NCI-H748 (cell line): ENCODE measurements around the gene LYRM4.
"Not testable (repeated sequence)": the region's sequence is repeated elsewhere in the genome, so short reads cannot be mapped to it uniquely, and the experiment has no call there.

ENCODE experiments used
- DNase-seq: peaks from one replicate; lab custom pipeline; 2025; ENCODE audit not compliant: unreplicated experiment; lab: John Stamatoyannopoulos, UW

LYRM4 gene

DNA sequence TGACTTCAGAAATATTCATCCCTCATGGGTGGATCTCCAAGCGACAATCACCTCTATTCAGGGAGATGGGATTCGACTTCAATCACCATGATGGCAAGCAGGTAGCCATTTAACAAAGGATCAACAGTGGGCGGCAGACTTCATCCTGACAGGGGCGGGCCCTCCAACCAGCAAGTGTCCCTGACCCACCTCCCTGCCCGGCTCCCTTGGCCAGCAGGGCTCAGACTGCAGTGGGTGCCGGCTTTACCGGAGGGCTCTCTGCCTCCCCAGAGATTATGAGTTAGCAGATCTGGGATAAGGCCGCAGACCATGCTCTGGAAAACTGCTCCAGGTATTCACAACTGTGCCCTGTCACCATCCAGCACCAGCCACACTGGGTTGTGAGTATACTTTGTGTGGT, 136.2 kb downstream of the LYRM4 start:
- no peak for DNase-seq

GRCh38 chr6:5123296-5124143, 137.2 kb downstream of the LYRM4 start:
- no peak for DNase-seq

- no peak for DNase-seq
These were observed 138.1 kb downstream of the LYRM4 start for GRCh38 chr6:5122504-5123112.

GRCh38 chr6:5121956-5122355, 138.8 kb downstream of the LYRM4 start:
- DNase-seq: no peak

GRCh38 chr6:5121479-5121878, 139.3 kb downstream of the LYRM4 start:
- no peak for DNase-seq

- not testable (repeated sequence) for DNase-seq
These were observed 140.2 kb downstream of the LYRM4 start for GRCh38 chr6:5120543-5120942.

GRCh38 chr6:5120011-5120410, 140.7 kb downstream of the LYRM4 start:
- no peak for DNase-seq

- DNase-seq: no peak
These were observed 141.4 kb downstream of the LYRM4 start for GRCh38 chr6:5119090-5119951.

DNA sequence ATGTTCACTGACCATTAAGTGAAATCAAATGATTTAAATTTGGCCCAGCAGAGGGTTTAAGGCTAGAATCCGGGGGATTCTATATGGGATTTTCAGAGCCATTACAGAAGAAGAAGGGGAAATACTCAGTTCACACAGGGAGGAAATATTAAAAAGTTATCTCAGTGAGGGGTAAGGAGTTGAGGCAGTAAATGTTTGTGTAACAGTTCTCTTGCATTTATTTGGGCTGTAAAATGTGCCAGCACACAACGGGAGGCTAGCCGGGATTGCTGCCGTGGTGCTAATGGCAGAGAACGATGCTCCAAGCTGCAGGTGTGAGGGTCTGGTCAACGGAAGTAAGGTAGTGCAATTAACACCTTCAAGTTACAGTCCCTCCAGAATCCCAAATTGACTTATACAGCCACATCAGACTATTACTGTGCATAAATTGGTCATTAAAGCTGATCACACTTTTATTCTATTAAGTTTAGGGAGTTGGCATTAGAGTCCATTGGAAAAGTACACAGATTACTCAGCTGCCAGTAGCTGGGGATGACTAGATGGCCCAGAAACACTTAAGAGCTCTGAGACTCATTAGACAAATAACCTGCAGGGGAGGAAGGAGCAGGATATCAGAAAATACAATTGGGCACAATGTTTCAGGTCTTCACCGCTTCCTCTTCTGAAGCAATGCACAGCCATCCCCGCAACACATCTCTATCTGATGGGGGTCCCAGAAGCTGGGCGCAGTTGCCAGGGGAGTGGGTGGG, 144.3 kb downstream of the LYRM4 start:
- no peak for DNase-seq

DNA sequence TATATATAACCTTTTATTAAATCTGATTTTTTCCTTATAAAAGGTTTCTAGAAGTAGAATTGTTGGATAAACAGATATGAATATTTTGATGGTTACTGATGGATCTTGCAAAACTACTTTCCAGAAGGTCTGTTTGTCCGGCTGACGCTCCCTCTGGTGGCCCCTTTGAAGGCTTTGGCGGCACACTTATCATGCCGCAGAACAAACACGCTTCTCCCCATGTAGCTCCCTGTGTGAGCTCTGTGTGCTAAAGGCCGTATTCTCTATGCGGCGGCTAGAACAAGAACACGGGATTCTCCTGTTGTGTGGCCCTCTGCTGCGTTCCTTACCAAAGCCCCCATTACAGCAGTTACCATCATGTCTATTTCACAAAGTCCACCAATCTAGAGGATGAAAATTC, 145.6 kb downstream of the LYRM4 start:
- peak; percentile 23 for DNase-seq

DNA sequence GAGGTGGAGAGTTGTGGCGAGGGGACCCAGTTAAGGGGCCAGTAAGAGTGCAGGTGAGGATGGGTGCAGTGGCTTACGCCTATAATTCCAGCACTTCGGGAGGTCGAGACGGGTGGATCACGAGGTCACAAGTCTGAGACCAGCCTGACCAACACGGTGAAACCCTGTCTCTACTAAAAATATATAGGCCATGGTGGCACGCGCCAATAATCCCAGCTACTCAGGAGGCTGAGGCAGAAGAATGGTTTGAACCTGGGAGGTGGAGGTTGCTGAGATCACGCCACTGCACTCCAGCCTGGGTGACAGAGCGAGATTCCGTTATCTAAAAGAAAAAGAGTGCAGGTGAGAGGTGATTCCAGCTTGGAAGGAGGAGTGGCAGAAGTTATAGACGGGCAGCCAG, 147.7 kb downstream of the LYRM4 start:
- no peak for DNase-seq

DNA sequence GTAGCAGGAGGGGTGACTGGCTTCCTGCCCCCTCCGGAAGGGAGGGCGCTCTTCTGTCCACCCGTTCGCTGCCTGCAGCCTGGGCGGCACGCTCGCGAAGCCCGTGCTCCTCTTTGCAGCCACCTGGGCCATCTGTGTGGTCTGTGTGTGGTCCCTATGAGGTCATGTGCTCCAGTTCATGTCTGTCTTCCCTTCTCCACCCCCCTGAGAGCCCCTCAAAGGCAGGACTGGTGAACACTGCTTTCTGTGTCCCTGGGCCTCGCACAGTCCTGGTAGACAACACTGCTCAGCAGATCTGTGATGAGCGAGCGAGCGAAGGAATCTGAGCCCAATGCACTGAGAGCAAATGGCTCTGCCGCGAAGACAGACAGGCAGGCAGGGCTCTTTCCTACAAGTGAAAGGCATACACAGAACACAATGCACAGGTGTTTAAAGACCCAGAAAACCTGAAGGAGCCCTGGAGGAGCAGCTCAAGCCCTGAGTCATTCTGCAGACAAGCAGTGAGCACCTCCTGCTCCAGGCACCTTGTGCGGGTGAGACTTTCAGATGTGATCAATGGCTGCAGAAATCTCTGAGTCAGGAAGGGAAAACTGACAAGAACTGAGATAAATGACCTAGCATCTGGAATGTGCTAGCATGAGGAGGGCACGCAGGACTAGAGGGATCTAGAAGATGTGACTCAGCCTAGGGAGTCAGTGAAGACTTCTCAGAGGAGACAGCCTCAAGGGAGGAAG, 148.5 kb downstream of the LYRM4 start:
- no peak for DNase-seq

DNA sequence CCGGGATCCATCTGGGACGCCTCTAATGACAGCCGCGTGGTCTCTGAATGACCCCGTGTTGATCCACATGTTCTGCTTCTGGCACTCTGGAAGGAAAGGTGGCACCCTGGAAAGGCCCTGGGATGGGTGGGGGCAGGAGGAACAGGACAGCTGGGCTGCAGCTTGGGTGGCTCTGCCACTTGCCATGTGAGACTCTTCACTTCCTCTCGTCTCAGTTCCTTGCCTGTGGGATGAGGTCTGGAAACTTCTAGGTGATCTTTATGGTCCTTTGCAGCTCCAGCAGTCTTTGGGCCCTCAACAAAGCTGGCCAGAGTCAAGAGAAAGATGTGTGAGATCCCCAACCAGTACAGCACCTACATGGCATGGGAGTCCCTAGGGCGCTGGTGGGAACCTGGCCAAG, 149.1 kb downstream of the LYRM4 start:
- DNase-seq: no peak

DNA sequence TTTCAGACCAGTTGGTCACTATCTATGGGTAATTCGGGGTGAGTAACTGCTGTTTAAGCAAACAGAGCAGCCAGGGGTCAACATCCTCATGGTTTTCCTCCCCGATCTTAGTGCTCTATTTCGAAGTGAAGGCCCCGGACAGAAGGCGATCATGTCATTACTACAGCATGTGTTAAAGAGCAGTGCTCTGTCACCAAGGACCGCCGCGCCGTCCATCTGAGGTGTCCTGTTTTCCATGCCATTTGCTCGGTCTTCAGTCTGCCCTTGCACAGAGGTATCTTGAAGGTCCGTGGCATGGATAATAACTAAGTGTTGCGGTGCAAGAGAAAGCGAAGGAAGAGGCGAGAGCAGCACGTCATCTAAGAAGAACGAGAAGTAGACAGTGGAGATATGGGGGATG, 150.5 kb downstream of the LYRM4 start:
- no peak for DNase-seq

GRCh38 chr6:5109436-5109835, 151.3 kb downstream of the LYRM4 start:
- no peak for DNase-seq

GRCh38 chr6:5108536-5109150, 152.1 kb downstream of the LYRM4 start:
- no peak for DNase-seq

DNA sequence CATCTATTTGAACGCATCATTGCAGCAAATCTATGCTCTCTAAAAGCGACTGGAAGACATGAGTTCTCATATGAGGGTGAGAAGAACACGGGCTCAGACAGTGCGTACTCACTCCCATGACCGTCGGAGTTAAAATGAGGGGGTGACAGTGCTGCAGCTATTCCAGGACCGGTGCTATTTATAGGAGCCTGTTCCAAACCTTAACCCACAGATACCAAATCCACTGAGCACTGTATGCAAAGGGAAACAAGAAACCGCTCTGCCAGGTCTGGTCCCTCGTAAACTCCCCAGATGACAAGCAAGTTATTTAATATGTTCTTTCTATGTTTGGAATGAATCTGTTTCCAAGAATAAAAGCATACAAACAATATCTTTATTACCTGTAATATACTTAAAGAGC, 152.7 kb downstream of the LYRM4 start:
- DNase-seq: no peak

DNA sequence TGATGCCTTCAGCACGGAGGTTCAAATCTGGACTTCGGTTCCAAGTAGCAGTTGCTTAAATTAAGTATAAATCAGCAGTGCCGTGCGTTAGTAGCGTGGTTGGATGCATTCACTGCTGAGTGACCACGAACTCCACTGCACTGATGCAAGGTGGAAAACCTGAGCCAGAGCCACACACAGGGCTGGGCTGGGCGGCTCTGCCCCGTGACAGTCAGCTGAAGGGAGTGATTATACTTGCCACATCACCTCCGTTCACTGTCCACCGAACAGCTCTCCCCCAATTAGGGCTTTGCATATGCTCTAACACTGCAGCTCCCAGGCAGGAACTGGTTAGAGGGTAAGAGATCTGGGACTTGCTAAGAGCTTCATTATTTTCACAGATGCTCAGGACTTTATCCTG, 153.4 kb downstream of the LYRM4 start:
- DNase-seq: no peak

GRCh38 chr6:5105146-5105545, 155.6 kb downstream of the LYRM4 start:
- no peak for DNase-seq

- DNase-seq: no peak
These were observed 156.1 kb downstream of the LYRM4 start for GRCh38 chr6:5104667-5105066.
